K562 (cell line): ENCODE results near the gene MYH9. TPM values are rescaled to one million over a fixed set of nuclear protein-coding genes. Genes with fewer than 3 reads are reported as not detected.

Experiments
- CHD4 ChIP-seq: fragments of 200-600 bp; sonication (generic); IDR thresholded peaks from 3 replicates; pipeline ENCODE4 v1.6.1; 2012; ENCODE audit warnings: low read depth, mild to moderate bottlenecking, mixed read lengths, low read length, inconsistent platforms; ENCODE audit not compliant: insufficient read depth, insufficient replicate concordance, poor library complexity, severe bottlenecking
- CREB5 ChIP-seq: fragments of 250-450 bp; sonication (Bioruptor Pico); IDR thresholded peaks from 2 replicates; pipeline ENCODE4 v1.5.0; 2020; ENCODE audit warnings: mild to moderate bottlenecking
- E2F6 ChIP-seq, 2 experiments: IDR thresholded peaks; 2 replicates each; pipeline ENCODE4 v1.6.1; 2011; ENCODE audit warnings: borderline replicate concordance in 1 of 2, control low read depth in 1 of 2, low read depth in 1 of 2, low read length in 1 of 2, mild to moderate bottlenecking in 1 of 2, mixed read lengths in 1 of 2, moderate library complexity in 1 of 2; ENCODE audit not compliant: insufficient read depth in 1 of 2, insufficient read length in 1 of 2, poor library complexity in 1 of 2, severe bottlenecking in 1 of 2; ENCODE audit errors: extremely low read depth in 1 of 2
- EHMT2 ChIP-seq: fragments of 450-650 bp; IDR thresholded peaks from 2 replicates; pipeline ENCODE4 v1.6.1; 2018; ENCODE audit warnings: antibody characterized with exemption
- FOSL1 ChIP-seq: fragments of 200-800 bp; sonication (Bioruptor generic); conservative IDR thresholded peaks from 2 replicates; pipeline ENCODE4 v1.6.1; 2016; ENCODE audit warnings: missing genetic modification characterization, missing compliant biosample characterization
- GATA2 ChIP-seq: sonication (generic); formaldehyde crosslinking; IDR thresholded peaks from 2 replicates; pipeline ENCODE4 v1.4.0; 2020; ENCODE audit warnings: mild to moderate bottlenecking, missing genetic modification reagents
- HINFP ChIP-seq: fragments of 450-650 bp; conservative IDR thresholded peaks from 2 replicates; pipeline ENCODE4 v1.6.1; 2016; ENCODE audit warnings: missing genetic modification characterization, low read depth, mild to moderate bottlenecking, control low read depth, missing compliant biosample characterization
- HSF4 ChIP-seq: fragments of 250-450 bp; sonication (Bioruptor Pico); IDR thresholded peaks from 2 replicates; pipeline ENCODE4 v2.1.2; 2022; ENCODE audit warnings: mild to moderate bottlenecking, moderate library complexity, borderline replicate concordance
- MEF2A ChIP-seq: IDR thresholded peaks from 2 replicates; pipeline ENCODE4 v1.6.1; 2011; ENCODE audit warnings: low read depth, mild to moderate bottlenecking, low read length, moderate library complexity; ENCODE audit not compliant: control insufficient read depth
- NR2C2 ChIP-seq, 2 experiments: fragments of 200-800 bp in 1 of 2; sonication (Bioruptor generic) in 1 of 2; sonication (generic) in 1 of 2; formaldehyde crosslinking in 1 of 2; IDR thresholded peaks; 2 replicates each; pipeline versions ENCODE4 v1.6.1 to v1.8.0; 2016 to 2022; ENCODE audit warnings: mild to moderate bottlenecking in 1 of 2, missing compliant biosample characterization in 1 of 2, missing genetic modification characterization in 1 of 2, missing genetic modification reagents in 1 of 2
- RUNX1 ChIP-seq: sonication (generic); IDR thresholded peaks from 2 replicates; pipeline ENCODE4 v1.6.1; 2016; ENCODE audit warnings: antibody characterized with exemption, low read depth
- THRAP3 ChIP-seq: fragments of 450-650 bp; IDR thresholded peaks from 2 replicates; pipeline ENCODE4 v1.6.1; 2016; ENCODE audit warnings: mild to moderate bottlenecking, inconsistent platforms, borderline replicate concordance
- ZNF318 ChIP-seq, 2 experiments: fragments of 450-650 bp; IDR thresholded peaks; 2 replicates each; pipeline ENCODE4 v1.6.1; 2016; ENCODE audit warnings: mild to moderate bottlenecking in 2 of 2, borderline replicate concordance in 1 of 2, low read depth in 1 of 2, moderate library complexity in 1 of 2
- polyA plus RNA-seq, 8 experiments: library from polyadenylated mRNA; depleted of rRNA in 4 of 8; stranded (reverse) in 5 of 8; unstranded in 3 of 8; fragments of >200 nt; fragmentation: Nextera tagmentation in 2 of 8; fragmentation: Illumina TruSeq in 1 of 8; extraction: Ambion mirVana in 2 of 8; extraction: Trizol in 1 of 8; gene quantifications; 2 replicates each; pipeline versions ENCODE4 v1.2.1 to v1.2.3, GENCODE V29; 2011 to 2014; ENCODE audit warnings: inconsistent platforms in 1 of 8, missing spikeins in 1 of 8
- total RNA-seq, 7 experiments: library from RNA; depleted of rRNA in 6 of 7; stranded (reverse); fragments of >200 nt in 6 of 7; fragmentation: Illumina TruSeq in 2 of 7; extraction: Trizol in 2 of 7; gene quantifications; 2 replicates each; pipeline versions ENCODE4 v1.2.1 to v1.2.3, GENCODE V29; 2011 to 2021; ENCODE audit warnings: low replicate concordance in 1 of 7

MYH9 gene
- total and polyA plus RNA-seq, 9 of the 15 experiments (the other 6 are each of a cell fraction or from before 2014, with no cell fraction given), result 0.71 to 111 (median 24.6) TPM

- TF ChIP-seq CREB5 (CRISPR knock-in tag) (no peak), FOSL1 (tag) (0 out of 2 replicates have a peak, but pooled peaks have one; percentile 15), HINFP (tag) (no peak), NR2C2 (CRISPR knock-in tag; IDR thresholded peaks at IDR 0.05) (no peak), NR2C2 (tag; IDR thresholded peaks at IDR 0.05) (peak; percentile 28; the same call in 1 of the 2 replicates), RUNX1 (no peak), ZNF318 (IDR thresholded peaks at IDR 0.05; ENCODE audit: borderline replicate concordance in 1 of 2, low read depth in 1 of 2) (peak in 1 of 2 experiments; percentile 48; a peak in 1 of 4 replicates), THRAP3 (no peak), CHD4 (no peak), GATA2 (CRISPR knock-in tag) (peak; percentile 26), E2F6 (IDR thresholded peaks at IDR 0.05; ENCODE audit: borderline replicate concordance in 1 of 2, extremely low read depth in 1 of 2, insufficient read depth in 1 of 2, insufficient read length in 1 of 2, low read depth in 1 of 2, low read length in 1 of 2, poor library complexity in 1 of 2, severe bottlenecking in 1 of 2) (no peak), MEF2A (no peak), HSF4 (CRISPR knock-in tag) (no peak), EHMT2 (no peak)
These were observed 4.6 kb downstream of the MYH9 start (continued) for GRCh38 chr22:36383110-36383581.
